Panc1 (cell line): ENCODE data around the gene P2RX1. TPM values are rescaled to one million over a fixed set of nuclear protein-coding genes. Genes with fewer than 3 reads are reported as not detected.

Experiments used
- ATAC-seq: fragments of 200-7000 bp; cut with Tn5 transposase; 2 replicates; pipeline ENCODE4 v1.9.1; 2020; ENCODE audit warnings: mild to moderate bottlenecking, moderate library complexity
- BruUV-seq: library from RNA; stranded (reverse); fragments of 400-500 nt; replicated peaks from 2 replicates; lab custom pipeline; 2021; lab: Mats Ljungman, UMichigan
- CTCF ChIA-PET: fragments of 300-600 bp; sonication (Branson Sonifier 250); formaldehyde crosslinking; loops from one replicate; lab custom pipeline; 2022; ENCODE audit warnings: antibody characterized with exemption; lab: Charles Lee
- POLR2A ChIA-PET: fragments of 300-600 bp; sonication (Branson Sonifier 250); formaldehyde crosslinking; loops from one replicate; lab custom pipeline; 2022; ENCODE audit warnings: antibody characterized with exemption; lab: Charles Lee
- DNase-seq: peaks from one replicate; pipeline ENCODE4 v3.0.0-alpha.2; 2010; ENCODE audit warnings: low read depth, low spot score
- H3K27ac ChIP-seq: 2 replicates; pipeline ENCODE4 v1.5.1; 2011; ENCODE audit warnings: mild to moderate bottlenecking, low read length, inconsistent platforms
- H3K27me3 ChIP-seq: fragments of 200-500 bp; sonication (Bioruptor generic); 2 replicates; pipeline ENCODE4 v1.6.0; 2014; ENCODE audit warnings: low read length, inconsistent platforms; ENCODE audit not compliant: control insufficient read depth, insufficient read depth
- H3K36me3 ChIP-seq: fragments of 200-500 bp; sonication (Bioruptor generic); 2 replicates; pipeline ENCODE4 v1.5.1; 2014; ENCODE audit warnings: inconsistent platforms, mild to moderate bottlenecking, low read length, moderate library complexity; ENCODE audit not compliant: control insufficient read depth, insufficient read depth
- H3K4me1 ChIP-seq: 2 replicates; pipeline ENCODE4 v1.5.1; 2011; ENCODE audit warnings: inconsistent platforms, mild to moderate bottlenecking, low read length, moderate library complexity; ENCODE audit not compliant: control insufficient read depth, insufficient read depth
- H3K4me3 ChIP-seq, 2 experiments: 2 replicates each; pipeline ENCODE4 v1.5.1; 2011 to 2012; ENCODE audit warnings: low read depth in 2 of 2, low read length in 2 of 2, mild to moderate bottlenecking in 2 of 2, inconsistent platforms in 1 of 2, moderate library complexity in 1 of 2
- H3K9me3 ChIP-seq: fragments of 200-500 bp; sonication (Bioruptor generic); 2 replicates; pipeline ENCODE4 v1.5.1; 2014; ENCODE audit warnings: low read depth, mild to moderate bottlenecking, inconsistent platforms, low read length, moderate library complexity; ENCODE audit not compliant: control insufficient read depth, insufficient read depth
- POLR2AphosphoS5 ChIP-seq: IDR thresholded peaks from 2 replicates; pipeline ENCODE4 v1.6.1; 2012; ENCODE audit warnings: mild to moderate bottlenecking, low read depth, low read length, moderate library complexity
- REST ChIP-seq, 2 experiments: IDR thresholded peaks; 2 replicates each; pipeline ENCODE4 v1.6.1; 2011 to 2012; ENCODE audit warnings: low read depth in 2 of 2, control low read depth in 1 of 2, low read length in 1 of 2, mild to moderate bottlenecking in 1 of 2, moderate library complexity in 1 of 2; ENCODE audit not compliant: insufficient read depth in 1 of 2
- SIN3A ChIP-seq: IDR thresholded peaks from 2 replicates; pipeline ENCODE4 v1.6.1; 2012; ENCODE audit warnings: low read depth, mild to moderate bottlenecking, low read length, moderate library complexity, borderline replicate concordance; ENCODE audit not compliant: insufficient read depth
- TCF7L2 ChIP-seq: IDR thresholded peaks from 2 replicates; pipeline ENCODE4 v1.6.1; 2011; ENCODE audit warnings: mild to moderate bottlenecking, low read depth, low read length, inconsistent platforms
- in situ Hi-C: cut with HindIII; loops from 2 replicates; pipeline ENCODE4 v1.10.0; 2016; ENCODE audit warnings: low sequenced_read_pairs, low pct_unique_long_range_greater_than_20kb
- intact Hi-C: fragments of 100-400 bp; cut with micrococcal nuclease; formaldehyde crosslinking; loops from one replicate; pipeline ENCODE4 v1.10.0; 2022; ENCODE audit not compliant: unreplicated experiment
- total RNA-seq: library from RNA; stranded (reverse); gene quantifications from one replicate; pipeline ENCODE4 v1.2.1, GENCODE V29; 2021; ENCODE audit not compliant: unreplicated experiment
- TF ChIP-seq, protein P1 (sequence below): fragments of 450-650 bp; IDR thresholded peaks from 2 replicates; pipeline ENCODE4 v1.5.1; 2017; ENCODE audit warnings: mild to moderate bottlenecking

P2RX1 gene
- total RNA-seq, 1 experiment from 2014 or later = not detected

- ChIA-PET CTCF (no interaction called here), POLR2A (interaction anchor here (0.6 kb wide), 1 partner anchor 175 kb away, joined by 3 read pairs; no protein-coding TSS in a partner anchor)
- H3K9me3 ChIP-seq = no peaks in the 10 kb centered on the region
- DNase-seq = no peak
- no peak overlapping the region for H3K4me3 ChIP-seq
- no peak for ATAC-seq
- H3K27me3 ChIP-seq = no peaks in the 10 kb centered on the region
- peaks cover 10% of the 10 kb centered on the region for H3K4me1 ChIP-seq
- H3K36me3 ChIP-seq = no peaks in the 10 kb centered on the region
- no peak overlapping the region for H3K27ac ChIP-seq
- no TSS peak for BruUV-seq
- intact Hi-C loops = no loop called here
- in situ Hi-C loops = no loop called here
- TF ChIP-seq REST (IDR thresholded peaks at IDR 0.05; ENCODE audit: insufficient read depth in 1 of 2, low read depth in 2 of 2, low read length in 1 of 2) (no peak), TCF7L2 (no peak), SIN3A (no peak), POLR2AphosphoS5 (no peak)
- TF ChIP-seq, protein P1, sequence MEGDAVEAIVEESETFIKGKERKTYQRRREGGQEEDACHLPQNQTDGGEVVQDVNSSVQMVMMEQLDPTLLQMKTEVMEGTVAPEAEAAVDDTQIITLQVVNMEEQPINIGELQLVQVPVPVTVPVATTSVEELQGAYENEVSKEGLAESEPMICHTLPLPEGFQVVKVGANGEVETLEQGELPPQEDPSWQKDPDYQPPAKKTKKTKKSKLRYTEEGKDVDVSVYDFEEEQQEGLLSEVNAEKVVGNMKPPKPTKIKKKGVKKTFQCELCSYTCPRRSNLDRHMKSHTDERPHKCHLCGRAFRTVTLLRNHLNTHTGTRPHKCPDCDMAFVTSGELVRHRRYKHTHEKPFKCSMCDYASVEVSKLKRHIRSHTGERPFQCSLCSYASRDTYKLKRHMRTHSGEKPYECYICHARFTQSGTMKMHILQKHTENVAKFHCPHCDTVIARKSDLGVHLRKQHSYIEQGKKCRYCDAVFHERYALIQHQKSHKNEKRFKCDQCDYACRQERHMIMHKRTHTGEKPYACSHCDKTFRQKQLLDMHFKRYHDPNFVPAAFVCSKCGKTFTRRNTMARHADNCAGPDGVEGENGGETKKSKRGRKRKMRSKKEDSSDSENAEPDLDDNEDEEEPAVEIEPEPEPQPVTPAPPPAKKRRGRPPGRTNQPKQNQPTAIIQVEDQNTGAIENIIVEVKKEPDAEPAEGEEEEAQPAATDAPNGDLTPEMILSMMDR = no peak
These were observed 34.0 kb downstream of the P2RX1 start for GRCh38 chr17:3882276-3882675.

GRCh38 chr17:3880983-3881382, 35.3 kb downstream of the P2RX1 start:
- ATAC-seq (no peak), DNase-seq (no peak)
- ChIA-PET CTCF (no interaction called here), POLR2A (no interaction called here)
- 0 out of 2 replicates have a peak, but pooled peaks cover 3% of the 10 kb centered on the region for H3K4me1 ChIP-seq
- no peak overlapping the region for H3K27ac ChIP-seq
- TF ChIP-seq, protein P1 = no peak
- no peak for TF ChIP-seq SIN3A
- TF ChIP-seq REST (IDR thresholded peaks at IDR 0.05; ENCODE audit: insufficient read depth in 1 of 2, low read depth in 2 of 2, low read length in 1 of 2) = no peak
- no peaks in the 10 kb centered on the region for H3K9me3 ChIP-seq
- intact Hi-C loops = no loop called here
- H3K36me3 ChIP-seq = no peaks in the 10 kb centered on the region
- in situ Hi-C loops = no loop called here
- H3K27me3 ChIP-seq = no peaks in the 10 kb centered on the region
- no peak overlapping the region for H3K4me3 ChIP-seq
- BruUV-seq = no TSS peak
